ENCODE measurements around the gene ACTR3C. TPM values are rescaled to one million over a fixed set of nuclear protein-coding genes. Genes with fewer than 3 reads are reported as not detected.
"Not testable (repeated sequence)": the region's sequence is repeated elsewhere in the genome, so short reads cannot be mapped to it uniquely, and the experiment has no call there.

The ACTR3C gene
- total RNA-seq, 1 donor from 2014 or later: 9.8 TPM

DNA sequence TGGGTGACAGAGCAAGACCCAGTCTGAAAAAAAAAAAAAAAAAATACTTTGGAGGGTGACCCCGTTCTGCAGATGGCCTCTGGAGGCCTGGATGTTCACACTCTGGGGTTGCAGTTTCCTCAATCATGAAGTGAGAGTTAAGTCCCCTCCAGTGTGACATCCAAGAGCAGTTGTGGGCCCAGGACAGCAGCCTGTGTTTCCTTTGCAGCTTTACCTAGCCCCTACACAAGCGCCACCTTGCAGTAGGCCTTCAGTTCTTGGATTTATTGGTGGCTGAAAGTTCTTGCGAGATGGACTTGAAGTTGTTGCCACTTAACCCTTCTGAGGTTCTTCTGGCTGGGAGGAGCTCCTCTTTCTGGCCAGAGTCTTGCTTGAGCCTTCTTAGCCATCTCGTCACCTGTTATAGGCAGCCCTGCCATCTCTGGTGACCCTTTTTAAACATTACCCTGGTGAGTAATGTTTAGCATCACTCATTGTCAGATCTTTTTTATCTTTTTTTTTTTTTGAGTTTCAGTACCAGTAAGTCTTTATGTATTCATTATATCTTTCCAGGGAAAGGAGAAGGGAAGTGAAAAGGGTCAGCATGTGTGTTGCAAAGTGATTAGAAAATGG is 3.4 kb upstream of the ACTR3C start:
- intact Hi-C loops (cut with micrococcal nuclease): loop anchor here (10.0 kb wide), 1 partner anchor 688 kb away; no protein-coding TSS in a partner anchor
- no peaks in the 10 kb centered on the region for H3K27me3 Mint-ChIP-seq (ENCODE audit: insufficient read depth)
- H3K36me3 Mint-ChIP-seq (ENCODE audit: low read depth): peaks cover 31% of the 10 kb centered on the region
- H3K9me3 Mint-ChIP-seq: no peaks in the 10 kb centered on the region
- no peak for DNase-seq (ENCODE audit: low spot score)
- H3K4me1 Mint-ChIP-seq (ENCODE audit: low read depth): peaks cover 40% of the 10 kb centered on the region
- no peak overlapping the region for H3K27ac Mint-ChIP-seq
- H3K4me3 Mint-ChIP-seq: no peak overlapping the region

DNA sequence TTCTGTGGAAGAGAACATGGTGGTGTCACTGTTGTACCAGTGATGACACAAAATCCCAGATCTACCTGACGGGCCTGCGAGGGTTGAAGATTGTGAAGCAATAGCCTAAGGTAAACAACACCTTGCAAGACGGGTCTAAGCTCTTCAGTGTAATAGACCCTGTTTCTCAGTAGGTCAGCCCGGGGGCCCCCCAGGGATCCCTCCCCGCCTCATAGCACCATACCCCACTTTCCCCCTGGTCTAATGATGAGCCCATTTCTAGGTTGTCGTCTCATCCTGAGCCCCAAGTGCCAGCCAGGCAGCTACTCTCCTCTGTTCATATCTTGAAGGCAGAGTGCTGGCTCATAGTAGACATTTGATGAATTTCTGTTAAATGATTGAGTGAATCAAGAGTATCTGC is 2.6 kb upstream of the ACTR3C start:
- intact Hi-C loops (cut with micrococcal nuclease): loop anchor here (10.0 kb wide), 1 partner anchor 689 kb away; no protein-coding TSS in a partner anchor
- H3K9me3 Mint-ChIP-seq: no peaks in the 10 kb centered on the region
- peaks cover 49% of the 10 kb centered on the region for H3K4me1 Mint-ChIP-seq (ENCODE audit: low read depth)
- H3K36me3 Mint-ChIP-seq (ENCODE audit: low read depth): peaks cover 30% of the 10 kb centered on the region
- no peak for DNase-seq (ENCODE audit: low spot score)
- H3K27me3 Mint-ChIP-seq (ENCODE audit: insufficient read depth): no peaks in the 10 kb centered on the region
- peak overlapping the region; percentile 1 for H3K4me3 Mint-ChIP-seq
- no peak overlapping the region for H3K27ac Mint-ChIP-seq

DNA sequence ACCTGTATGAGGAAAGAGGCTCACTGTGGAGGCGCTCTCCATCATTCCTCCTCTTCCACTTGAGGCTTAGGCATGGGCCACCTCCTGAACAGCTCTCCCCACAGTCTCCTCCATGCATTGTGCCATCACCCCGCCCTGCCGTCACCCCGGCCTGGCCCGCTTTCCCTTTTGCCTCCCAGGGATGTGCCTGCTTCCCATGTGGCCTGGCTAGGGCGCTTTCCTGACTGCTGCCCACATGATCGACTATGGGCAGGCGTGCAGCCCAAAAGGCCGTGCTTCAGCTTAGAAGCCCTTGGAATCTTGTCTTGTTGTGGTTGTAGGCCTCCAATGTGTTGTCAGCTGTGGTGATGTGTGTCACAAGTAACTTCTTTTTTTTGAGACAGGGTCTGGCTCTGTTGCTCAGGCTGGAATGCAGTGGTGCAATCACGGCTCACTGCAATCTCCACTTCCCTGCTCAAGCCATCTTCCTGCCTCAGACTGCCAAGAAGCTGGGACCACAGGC is 1.8 kb upstream of the ACTR3C start:
- H3K4me3 Mint-ChIP-seq: peak overlapping the region; percentile 97
- H3K27me3 Mint-ChIP-seq (ENCODE audit: insufficient read depth): no peaks in the 10 kb centered on the region
- peaks cover 55% of the 10 kb centered on the region for H3K4me1 Mint-ChIP-seq (ENCODE audit: low read depth)
- intact Hi-C loops (cut with micrococcal nuclease): loop anchor here (10.0 kb wide), 1 partner anchor 690 kb away; no protein-coding TSS in a partner anchor
- peak overlapping the region; percentile 83 for H3K27ac Mint-ChIP-seq
- peaks cover 30% of the 10 kb centered on the region for H3K36me3 Mint-ChIP-seq (ENCODE audit: low read depth)
- H3K9me3 Mint-ChIP-seq: no peaks in the 10 kb centered on the region
- DNase-seq (ENCODE audit: low spot score): no peak

DNA sequence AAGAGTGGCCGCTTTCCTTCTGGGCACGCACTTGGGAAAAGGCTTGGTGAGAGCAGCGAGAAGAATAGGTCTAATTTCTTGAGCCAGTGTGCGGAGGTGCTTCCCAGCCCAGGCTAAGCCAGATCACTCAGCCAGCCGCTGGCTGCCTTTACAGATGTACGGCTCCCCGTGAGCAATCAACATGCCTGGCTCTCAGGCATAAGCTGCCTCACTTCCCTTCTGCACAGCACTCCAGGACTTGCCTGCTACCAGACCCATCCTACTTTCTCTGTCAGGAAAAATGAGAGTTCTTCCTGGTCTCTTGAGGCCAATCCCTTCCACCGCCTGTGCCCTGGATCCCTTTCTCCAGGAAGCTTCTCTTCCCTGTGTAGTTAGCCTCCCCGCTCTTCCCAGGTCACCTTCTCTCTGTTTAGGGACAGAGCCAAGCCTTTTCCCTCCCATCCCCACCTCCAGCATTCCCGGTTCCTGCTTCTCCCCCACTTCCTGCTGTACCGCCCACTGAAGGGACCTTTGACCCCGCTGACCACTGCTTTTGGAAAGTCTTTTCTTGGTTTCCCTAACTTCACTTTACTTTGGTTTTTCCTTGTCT is 1.1 kb upstream of the ACTR3C start:
- peak overlapping the region; percentile 99 for H3K27ac Mint-ChIP-seq
- peaks cover 34% of the 10 kb centered on the region for H3K36me3 Mint-ChIP-seq (ENCODE audit: low read depth)
- no peaks in the 10 kb centered on the region for H3K9me3 Mint-ChIP-seq
- H3K27me3 Mint-ChIP-seq (ENCODE audit: insufficient read depth): no peaks in the 10 kb centered on the region
- peaks cover 62% of the 10 kb centered on the region for H3K4me1 Mint-ChIP-seq (ENCODE audit: low read depth)
- intact Hi-C loops (cut with micrococcal nuclease): loop anchor here (1.0 to 10.0 kb wide), 7 partner anchors 32 to 758 kb away; partner anchors contain the start of genes FASTK and TMUB1
- DNase-seq (ENCODE audit: low spot score): no peak
- peak overlapping the region; percentile 97 for H3K4me3 Mint-ChIP-seq

DNA sequence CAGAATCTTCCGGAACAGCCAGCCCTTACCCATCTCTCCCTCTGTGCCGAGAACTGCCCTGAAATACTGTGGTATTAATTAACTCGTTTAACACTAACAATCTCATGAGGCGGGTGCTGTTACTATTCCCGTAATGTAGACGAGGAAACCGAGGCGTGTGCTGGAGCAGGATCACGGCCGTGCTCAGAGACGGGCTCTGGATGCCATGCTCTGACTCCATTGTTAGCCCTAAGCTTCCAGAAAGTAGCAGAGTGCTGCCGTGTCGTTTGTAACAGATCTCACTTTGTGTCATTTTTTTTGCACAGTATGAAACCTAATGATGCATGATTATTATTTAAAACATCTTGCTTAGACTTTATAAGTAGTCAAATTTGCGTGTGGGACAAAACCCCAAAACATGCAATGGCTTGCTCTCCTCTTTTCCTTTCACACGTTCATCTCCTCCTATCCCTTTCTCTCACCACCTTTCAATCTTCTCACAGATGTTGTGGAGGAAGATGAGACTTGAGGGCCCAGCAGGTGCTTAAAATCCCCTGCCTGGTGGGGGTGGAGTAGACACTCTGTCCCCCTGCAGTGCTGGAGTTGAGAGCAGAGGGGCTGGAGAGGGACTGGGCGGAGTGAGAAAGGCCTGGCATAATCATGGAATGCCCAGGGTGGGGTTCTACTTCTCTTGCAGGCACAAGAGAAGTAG is 482 bp upstream of the ACTR3C start:
- Mint-ChIP-seq H3K9me3 (no peaks in the 10 kb centered on the region), H3K4me1 (ENCODE audit: low read depth) (peaks cover 62% of the 10 kb centered on the region), H3K27ac (peak overlapping the region; percentile 99), H3K27me3 (ENCODE audit: insufficient read depth) (no peaks in the 10 kb centered on the region), H3K4me3 (peak overlapping the region; percentile 97), H3K36me3 (ENCODE audit: low read depth) (peaks cover 32% of the 10 kb centered on the region)
- DNase-seq (ENCODE audit: low spot score): no peak
- intact Hi-C loops (cut with micrococcal nuclease): loop anchor here (1.0 to 10.0 kb wide), 11 partner anchors 32 to 1295 kb away; partner anchors contain the start of genes ATP6V0E2, FASTK, PDIA4 and TMUB1

DNA sequence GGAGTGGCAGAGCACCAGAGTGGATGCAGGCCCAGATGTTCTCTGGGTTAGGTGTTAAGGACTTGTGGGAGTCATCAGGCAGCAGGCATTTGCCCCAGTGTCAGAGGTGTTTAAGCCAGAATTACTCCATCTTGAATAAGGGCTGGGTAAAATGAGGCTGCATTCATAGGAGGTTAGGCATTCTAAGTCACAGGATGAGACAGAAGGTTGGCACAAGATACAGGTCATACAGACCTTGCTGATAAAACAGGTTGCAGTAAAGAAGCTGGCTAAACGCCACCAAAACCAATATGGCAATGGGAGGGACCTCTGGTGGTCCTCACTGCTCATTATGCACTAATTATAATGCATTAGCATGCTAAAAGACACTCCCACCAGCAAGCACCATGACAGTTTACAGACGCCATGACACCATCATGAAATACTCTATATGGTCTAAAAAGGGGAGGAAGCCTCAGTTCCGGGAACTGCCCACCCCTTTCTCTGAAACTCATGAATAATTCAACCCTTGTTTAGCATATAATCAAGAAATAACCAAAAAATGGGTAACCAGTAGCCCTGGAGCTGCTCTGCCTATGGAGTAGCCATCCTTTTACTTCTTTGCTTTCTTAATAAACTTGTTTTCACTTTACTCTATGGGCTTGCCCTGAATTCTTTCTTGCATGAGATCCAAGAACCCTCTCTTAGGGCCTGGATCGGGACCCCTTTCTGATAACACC is 1.1 kb downstream of the ACTR3C start:
- Mint-ChIP-seq H3K27me3 (ENCODE audit: insufficient read depth) (no peaks in the 10 kb centered on the region), H3K4me3 (peak overlapping the region; percentile 93), H3K4me1 (ENCODE audit: low read depth) (peaks cover 62% of the 10 kb centered on the region), H3K9me3 (no peaks in the 10 kb centered on the region), H3K27ac (peak overlapping the region; percentile 98), H3K36me3 (ENCODE audit: low read depth) (peaks cover 29% of the 10 kb centered on the region)
- DNase-seq (ENCODE audit: low spot score): peak; percentile 67
- intact Hi-C loops (cut with micrococcal nuclease): loop anchor here (1.0 to 10.0 kb wide), 11 partner anchors 35 to 1293 kb away; partner anchors contain the start of genes ATP6V0E2, FASTK, PDIA4 and TMUB1

DNA sequence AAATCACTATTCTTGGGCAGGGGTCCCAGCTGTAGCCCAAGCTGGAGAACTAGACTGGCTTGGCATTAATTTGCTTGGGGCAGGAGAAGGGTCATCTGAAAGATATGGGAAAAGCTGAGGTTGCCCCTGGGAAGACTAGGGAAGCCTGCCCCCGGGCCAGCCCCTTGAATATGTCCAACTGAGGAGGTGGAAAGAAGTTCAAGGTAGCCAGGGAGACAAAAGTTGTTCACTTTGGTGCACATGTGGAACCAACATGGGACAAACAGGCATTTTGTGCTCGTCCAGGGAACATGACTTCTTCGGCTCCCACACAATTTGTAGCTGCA is 1.6 kb downstream of the ACTR3C start:
- peak overlapping the region; percentile 93 for H3K4me3 Mint-ChIP-seq
- intact Hi-C loops (cut with micrococcal nuclease): loop anchor here (1.0 to 10.0 kb wide), 14 partner anchors 34 to 1293 kb away; partner anchors contain the start of genes ATP6V0E2, FASTK, GIMAP7 and PDIA4
- H3K9me3 Mint-ChIP-seq: no peaks in the 10 kb centered on the region
- H3K36me3 Mint-ChIP-seq (ENCODE audit: low read depth): peaks cover 25% of the 10 kb centered on the region
- no peaks in the 10 kb centered on the region for H3K27me3 Mint-ChIP-seq (ENCODE audit: insufficient read depth)
- DNase-seq (ENCODE audit: low spot score): no peak
- peak overlapping the region; percentile 98 for H3K27ac Mint-ChIP-seq
- peaks cover 62% of the 10 kb centered on the region for H3K4me1 Mint-ChIP-seq (ENCODE audit: low read depth)

DNA sequence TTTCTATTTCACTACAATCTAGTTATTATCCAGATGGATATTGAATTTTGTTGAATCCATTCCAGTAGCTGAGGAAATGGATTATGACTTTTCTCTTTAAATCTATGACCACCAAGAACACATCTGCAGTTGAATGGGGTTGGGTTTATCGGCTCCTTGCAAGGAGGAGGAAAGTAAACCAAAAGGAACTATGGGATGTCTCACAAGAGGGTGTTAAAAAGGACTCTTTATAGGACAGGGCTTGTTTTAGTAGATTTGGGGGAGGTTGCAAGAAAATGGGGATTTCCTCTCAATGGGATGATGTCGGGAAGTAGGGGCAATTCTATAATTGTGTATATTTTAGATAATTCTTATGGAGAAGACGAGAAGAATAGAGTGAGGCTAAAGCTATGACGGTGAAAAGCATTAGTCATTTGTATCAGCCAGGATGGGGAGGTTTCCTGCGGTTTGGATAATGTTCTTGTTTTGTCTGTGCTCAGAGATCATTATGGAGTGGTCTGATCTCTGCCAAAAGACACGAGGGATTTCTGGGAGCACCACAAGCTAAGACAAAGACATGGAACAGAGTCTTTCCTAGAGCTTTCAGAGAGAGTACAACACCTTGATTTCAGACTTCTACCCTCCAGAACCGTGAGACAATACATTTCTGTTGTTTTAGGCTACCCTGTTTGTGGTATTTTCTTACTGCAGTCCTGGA is 5.4 kb downstream of the ACTR3C start:
- Mint-ChIP-seq H3K4me3 (no peak overlapping the region), H3K9me3 (no peaks in the 10 kb centered on the region), H3K27ac (no peak overlapping the region), H3K36me3 (ENCODE audit: low read depth) (peaks cover 18% of the 10 kb centered on the region), H3K4me1 (ENCODE audit: low read depth) (peaks cover 33% of the 10 kb centered on the region), H3K27me3 (ENCODE audit: insufficient read depth) (no peaks in the 10 kb centered on the region)
- intact Hi-C loops (cut with micrococcal nuclease): no loop called here
- no peak for DNase-seq (ENCODE audit: low spot score)

DNA sequence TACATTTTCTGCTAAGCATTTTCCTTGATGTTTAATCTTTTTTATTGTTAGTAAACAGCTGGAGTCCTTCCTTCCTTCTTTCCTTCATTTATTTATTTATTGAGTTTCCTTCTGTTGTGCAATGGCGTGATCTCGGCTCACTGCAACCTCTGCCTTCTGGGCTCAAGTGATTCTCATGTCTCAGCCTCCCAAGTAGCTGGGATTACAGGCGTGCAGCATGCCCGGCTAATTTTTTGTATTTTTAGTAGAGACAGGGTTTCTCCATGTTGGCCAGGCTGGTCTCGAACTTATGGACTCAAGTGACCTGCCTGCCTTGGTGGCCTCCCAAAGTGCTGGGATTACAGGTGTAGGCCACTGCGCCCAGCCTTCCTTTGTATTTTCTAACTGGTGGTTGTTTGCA is 6.4 kb downstream of the ACTR3C start:
- H3K9me3 Mint-ChIP-seq; H3K27me3 Mint-ChIP-seq (ENCODE audit: insufficient read depth); H3K4me3 Mint-ChIP-seq; H3K27ac Mint-ChIP-seq; intact Hi-C loops (cut with micrococcal nuclease); DNase-seq (ENCODE audit: low spot score): not testable (repeated sequence)
- peaks cover 16% of the 10 kb centered on the region for H3K36me3 Mint-ChIP-seq (ENCODE audit: low read depth)
- H3K4me1 Mint-ChIP-seq (ENCODE audit: low read depth): peaks cover 24% of the 10 kb centered on the region

DNA sequence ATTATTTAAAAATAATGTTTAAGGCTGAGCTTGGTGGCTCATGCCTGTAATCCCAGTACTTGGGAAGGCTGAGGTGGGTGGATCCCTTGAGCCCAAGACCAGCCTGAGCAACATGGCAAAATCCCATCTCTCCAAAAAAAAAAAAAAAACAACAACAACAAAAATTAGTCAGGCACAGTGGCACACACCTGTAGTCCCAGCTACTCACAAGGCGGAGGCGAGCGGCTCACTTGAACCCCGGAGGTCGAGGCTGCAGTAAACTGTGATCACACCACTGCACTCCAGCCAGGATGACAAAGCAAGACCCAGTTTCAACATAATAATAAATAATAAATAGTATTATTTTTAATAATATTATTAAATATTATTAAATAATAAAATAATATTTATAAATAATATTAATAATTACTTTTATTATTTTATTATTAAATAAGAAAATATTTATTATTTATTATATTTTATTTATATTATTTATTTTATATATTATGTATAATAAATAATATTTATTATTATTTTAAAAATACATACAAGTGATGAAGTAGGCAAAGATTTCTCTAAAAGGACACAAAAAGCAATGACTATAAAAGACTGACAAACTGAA is 8.6 kb downstream of the ACTR3C start:
- Mint-ChIP-seq H3K9me3 (no peaks in the 10 kb centered on the region), H3K4me1 (ENCODE audit: low read depth) (peaks cover 2% of the 10 kb centered on the region), H3K36me3 (ENCODE audit: low read depth) (peaks cover 9% of the 10 kb centered on the region), H3K27ac (no peak overlapping the region), H3K27me3 (ENCODE audit: insufficient read depth) (no peaks in the 10 kb centered on the region), H3K4me3 (no peak overlapping the region)
- intact Hi-C loops (cut with micrococcal nuclease): no loop called here
- no peak for DNase-seq (ENCODE audit: low spot score)

DNA sequence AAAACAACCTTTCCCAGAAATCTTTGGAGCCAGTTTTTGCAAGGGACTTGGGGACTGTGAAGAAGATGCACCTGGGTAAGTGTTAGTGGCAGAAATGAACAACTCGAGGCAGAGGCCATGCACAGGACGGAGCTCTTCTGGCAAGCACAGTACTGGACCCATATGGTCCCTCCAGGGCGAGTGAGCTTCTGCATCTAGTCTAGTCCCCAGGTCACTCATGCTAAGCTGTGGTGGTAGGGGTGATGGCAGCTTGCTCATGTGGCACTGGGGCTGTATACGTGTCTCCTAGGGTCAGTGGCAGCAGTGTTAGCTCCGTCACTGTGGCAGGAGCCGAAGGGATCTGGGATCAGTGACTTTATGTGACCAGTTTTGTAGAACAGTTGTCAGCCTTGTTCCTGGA is 9.5 kb downstream of the ACTR3C start:
- Mint-ChIP-seq H3K4me3 (no peak overlapping the region), H3K27ac (no peak overlapping the region), H3K36me3 (ENCODE audit: low read depth) (peaks cover 9% of the 10 kb centered on the region), H3K4me1 (ENCODE audit: low read depth) (no peaks in the 10 kb centered on the region), H3K27me3 (ENCODE audit: insufficient read depth) (no peaks in the 10 kb centered on the region), H3K9me3 (no peaks in the 10 kb centered on the region)
- intact Hi-C loops (cut with micrococcal nuclease): no loop called here
- DNase-seq (ENCODE audit: low spot score): no peak

DNA sequence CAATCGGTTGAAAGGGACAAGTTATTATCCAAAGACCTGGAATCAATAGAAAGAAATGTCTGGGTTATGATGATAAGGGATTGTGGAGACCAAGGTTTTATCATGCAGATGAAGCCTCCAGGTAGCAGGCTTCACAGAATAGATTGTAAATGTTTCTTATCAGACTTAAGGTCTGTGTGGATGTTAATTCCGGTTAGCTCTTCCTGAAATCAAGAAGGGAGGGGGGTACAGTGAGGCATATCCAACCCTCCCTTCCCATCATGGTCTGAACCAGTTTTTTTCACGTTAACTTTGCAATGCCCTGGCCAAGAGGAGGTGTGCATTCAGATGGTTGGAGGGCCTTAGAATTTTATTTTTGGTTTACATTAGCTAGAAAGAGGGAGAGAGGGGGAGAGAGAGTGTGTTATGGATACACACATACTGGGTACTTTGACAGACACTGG is 10.0 kb downstream of the ACTR3C start:
- no peak for DNase-seq (ENCODE audit: low spot score)
- H3K27ac Mint-ChIP-seq: no peak overlapping the region
- intact Hi-C loops (cut with micrococcal nuclease): no loop called here
- H3K4me3 Mint-ChIP-seq: no peak overlapping the region
- no peaks in the 10 kb centered on the region for H3K9me3 Mint-ChIP-seq
- peaks cover 9% of the 10 kb centered on the region for H3K36me3 Mint-ChIP-seq (ENCODE audit: low read depth)
- no peaks in the 10 kb centered on the region for H3K4me1 Mint-ChIP-seq (ENCODE audit: low read depth)
- H3K27me3 Mint-ChIP-seq (ENCODE audit: insufficient read depth): no peaks in the 10 kb centered on the region
